ENCODE measurements around the gene COG4. TPM values are rescaled to one million over a fixed set of nuclear protein-coding genes. Genes with fewer than 3 reads are reported as not detected.

The COG4 gene
- total RNA-seq, 2 donors from 2014 or later, result 62.7 to 71.4 TPM

DNA sequence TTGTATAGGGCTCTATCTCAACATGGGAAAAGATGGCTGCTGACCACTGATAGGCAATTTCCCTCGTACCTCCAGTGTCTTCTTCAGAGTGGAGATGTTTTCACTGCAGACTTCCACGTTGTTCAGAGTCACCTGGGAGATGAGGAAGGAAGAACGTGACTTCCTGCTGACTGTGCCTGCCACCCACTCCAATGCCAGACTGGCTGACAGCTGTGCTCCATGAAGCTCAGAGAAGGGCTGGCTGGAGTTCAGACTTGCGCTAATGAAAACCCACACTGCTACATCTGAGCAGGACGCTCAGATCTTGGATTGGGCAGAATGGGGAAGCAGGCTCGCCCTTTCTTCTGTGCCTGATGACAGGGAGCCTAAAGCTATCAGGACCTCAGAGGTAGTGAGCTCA is 33.1 kb downstream of the COG4 start:
- Histone ChIP-seq H3K27ac (ENCODE audit: low read depth, low read length) (no peak overlapping the region), H3K9ac (ENCODE audit: extremely low read depth, low read length, poor library complexity, severe bottlenecking) (no peak overlapping the region), H3K27me3 (ENCODE audit: control insufficient read depth, insufficient read depth, low read length, poor library complexity, severe bottlenecking) (no peaks in the 10 kb centered on the region), H3K36me3 (ENCODE audit: control insufficient read depth, insufficient read depth, low read length) (peaks cover 33% of the 10 kb centered on the region), H3K4me1 (ENCODE audit: control insufficient read depth, insufficient read depth, low read length) (no peaks in the 10 kb centered on the region), H3K4me3 (ENCODE audit: low read length) (no peak overlapping the region), H3K9me3 (ENCODE audit: control insufficient read depth, low read length) (no peaks in the 10 kb centered on the region)
- H3K27me3 Mint-ChIP-seq (ENCODE audit: insufficient read depth), result no peaks in the 10 kb centered on the region
- TF ChIP-seq, protein P1, sequence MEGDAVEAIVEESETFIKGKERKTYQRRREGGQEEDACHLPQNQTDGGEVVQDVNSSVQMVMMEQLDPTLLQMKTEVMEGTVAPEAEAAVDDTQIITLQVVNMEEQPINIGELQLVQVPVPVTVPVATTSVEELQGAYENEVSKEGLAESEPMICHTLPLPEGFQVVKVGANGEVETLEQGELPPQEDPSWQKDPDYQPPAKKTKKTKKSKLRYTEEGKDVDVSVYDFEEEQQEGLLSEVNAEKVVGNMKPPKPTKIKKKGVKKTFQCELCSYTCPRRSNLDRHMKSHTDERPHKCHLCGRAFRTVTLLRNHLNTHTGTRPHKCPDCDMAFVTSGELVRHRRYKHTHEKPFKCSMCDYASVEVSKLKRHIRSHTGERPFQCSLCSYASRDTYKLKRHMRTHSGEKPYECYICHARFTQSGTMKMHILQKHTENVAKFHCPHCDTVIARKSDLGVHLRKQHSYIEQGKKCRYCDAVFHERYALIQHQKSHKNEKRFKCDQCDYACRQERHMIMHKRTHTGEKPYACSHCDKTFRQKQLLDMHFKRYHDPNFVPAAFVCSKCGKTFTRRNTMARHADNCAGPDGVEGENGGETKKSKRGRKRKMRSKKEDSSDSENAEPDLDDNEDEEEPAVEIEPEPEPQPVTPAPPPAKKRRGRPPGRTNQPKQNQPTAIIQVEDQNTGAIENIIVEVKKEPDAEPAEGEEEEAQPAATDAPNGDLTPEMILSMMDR (conservative IDR thresholded peaks at IDR 0.05), result no peak
- WGBS, 2 experiments (ENCODE audit: insufficient coverage in 1 of 2, insufficient read length in 1 of 2), result 94 to 99% methylated on average over 6 of the region's 6 CpGs
- H3K4me3 Mint-ChIP-seq, result no peak overlapping the region
- no peak overlapping the region for H3K27ac Mint-ChIP-seq
- no peaks in the 10 kb centered on the region for H3K9me3 Mint-ChIP-seq
- no peaks in the 10 kb centered on the region for H3K4me1 Mint-ChIP-seq
- DNase-seq, result no peak
- peaks cover 44% of the 10 kb centered on the region for H3K36me3 Mint-ChIP-seq (ENCODE audit: low read depth)

DNA sequence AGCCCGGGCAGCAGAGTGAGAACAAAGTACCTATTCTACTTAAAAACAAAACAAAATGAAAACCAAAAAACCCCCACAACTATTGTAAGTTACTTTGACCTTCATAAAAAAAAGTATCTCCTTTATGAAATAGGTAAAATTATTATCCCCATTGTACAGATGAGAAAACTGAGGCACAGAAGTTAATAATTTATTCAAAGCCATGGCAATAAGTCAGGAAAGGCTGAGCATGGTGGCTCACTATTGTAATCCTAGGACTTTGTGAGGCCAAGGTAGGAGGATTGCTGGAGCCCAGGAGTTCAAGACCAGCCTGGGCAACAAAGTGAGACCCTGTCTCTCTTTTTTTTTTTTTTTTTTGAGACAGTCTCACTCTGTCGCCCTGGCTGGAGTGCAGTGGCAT is 38.5 kb downstream of the COG4 start:
- no peak overlapping the region for H3K27ac ChIP-seq (ENCODE audit: low read depth, low read length)
- Mint-ChIP-seq H3K36me3 (ENCODE audit: low read depth) (peaks cover 40% of the 10 kb centered on the region), H3K27me3 (ENCODE audit: insufficient read depth) (no peaks in the 10 kb centered on the region), H3K27ac (no peak overlapping the region), H3K9me3 (no peaks in the 10 kb centered on the region), H3K4me1 (no peaks in the 10 kb centered on the region), H3K4me3 (no peak overlapping the region)
- H3K9me3 ChIP-seq (ENCODE audit: control insufficient read depth, low read length), result no peaks in the 10 kb centered on the region
- no peaks in the 10 kb centered on the region for H3K27me3 ChIP-seq (ENCODE audit: control insufficient read depth, insufficient read depth, low read length, poor library complexity, severe bottlenecking)
- H3K4me1 ChIP-seq (ENCODE audit: control insufficient read depth, insufficient read depth, low read length), result no peaks in the 10 kb centered on the region
- TF ChIP-seq, protein P1 (conservative IDR thresholded peaks at IDR 0.05), result no peak
- H3K4me3 ChIP-seq (ENCODE audit: low read length), result no peak overlapping the region
- no peak for DNase-seq
- WGBS, 2 experiments (ENCODE audit: insufficient coverage in 1 of 2, insufficient read length in 1 of 2), result 88% methylated on average over 2 of the region's 2 CpGs; no CpG with 5 or more reads in 1 of the 2 experiments
- peaks cover 42% of the 10 kb centered on the region for H3K36me3 ChIP-seq (ENCODE audit: control insufficient read depth, insufficient read depth, low read length)
- no peak overlapping the region for H3K9ac ChIP-seq (ENCODE audit: extremely low read depth, low read length, poor library complexity, severe bottlenecking)

DNA sequence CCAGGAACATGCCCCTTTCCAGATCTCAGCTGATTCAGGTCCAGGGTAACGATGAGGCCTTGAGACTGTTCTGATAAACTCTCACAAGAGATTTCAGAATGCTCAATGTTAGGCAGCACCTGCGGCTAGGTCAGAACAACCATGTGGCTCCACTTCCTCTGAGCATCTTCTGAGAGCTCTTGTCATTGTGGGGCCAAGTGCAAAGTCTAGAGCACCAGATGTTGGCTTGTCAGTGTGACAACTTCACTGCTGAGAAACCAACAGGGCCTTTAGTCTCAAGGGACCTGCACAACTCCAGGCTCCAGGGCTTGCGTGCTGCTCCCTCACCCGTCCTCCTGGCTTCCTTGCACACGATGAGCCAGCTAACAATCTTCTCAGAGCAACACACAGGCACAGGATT is 39.9 kb downstream of the COG4 start:
- H3K9me3 ChIP-seq (ENCODE audit: control insufficient read depth, low read length), result no peaks in the 10 kb centered on the region
- no peak overlapping the region for H3K27ac ChIP-seq (ENCODE audit: low read depth, low read length)
- H3K9ac ChIP-seq (ENCODE audit: extremely low read depth, low read length, poor library complexity, severe bottlenecking), result no peak overlapping the region
- H3K36me3 ChIP-seq (ENCODE audit: control insufficient read depth, insufficient read depth, low read length), result peaks cover 40% of the 10 kb centered on the region
- Mint-ChIP-seq H3K27me3 (ENCODE audit: insufficient read depth) (no peaks in the 10 kb centered on the region), H3K4me1 (no peaks in the 10 kb centered on the region), H3K36me3 (ENCODE audit: low read depth) (peaks cover 36% of the 10 kb centered on the region), H3K4me3 (no peak overlapping the region), H3K27ac (no peak overlapping the region), H3K9me3 (no peaks in the 10 kb centered on the region)
- no peak overlapping the region for H3K4me3 ChIP-seq (ENCODE audit: low read length)
- no peak for DNase-seq
- H3K4me1 ChIP-seq (ENCODE audit: control insufficient read depth, insufficient read depth, low read length), result no peaks in the 10 kb centered on the region
- TF ChIP-seq, protein P1 (conservative IDR thresholded peaks at IDR 0.05), result no peak
- H3K27me3 ChIP-seq (ENCODE audit: control insufficient read depth, insufficient read depth, low read length, poor library complexity, severe bottlenecking), result no peaks in the 10 kb centered on the region
- 81% methylated on average over 5 of the region's 5 CpGs for WGBS, 2 experiments (ENCODE audit: insufficient coverage in 1 of 2, insufficient read length in 1 of 2)
